ENCODE results near the gene ENPP7. TPM values are rescaled to one million over a fixed set of nuclear protein-coding genes. Genes with fewer than 3 reads are reported as not detected.

Gene ENPP7
- total RNA-seq, 6 donors from 2014 or later, result 0.27 TPM; not detected in 5

GRCh38 chr17:79695797-79696609, 34.7 kb upstream of the ENPP7 start:
- Histone ChIP-seq H3K4me1 (peaks cover 8 to 21% (median 17%) of the 10 kb centered on the region in 4 donors), H3K27ac (no peak overlapping the region), H3K9me3 (no peaks in the 10 kb centered on the region), H3K36me3 (no peaks in the 10 kb centered on the region), H3K4me3 (no peak overlapping the region), H3K27me3 (no peaks in the 10 kb centered on the region)
- TF ChIP-seq POLR2AphosphoS5 (IDR thresholded peaks at IDR 0.05) (no peak), POLR2A (IDR thresholded peaks at IDR 0.05) (no peak), EP300 (IDR thresholded peaks at IDR 0.05) (no peak)
- TF ChIP-seq, protein P1, sequence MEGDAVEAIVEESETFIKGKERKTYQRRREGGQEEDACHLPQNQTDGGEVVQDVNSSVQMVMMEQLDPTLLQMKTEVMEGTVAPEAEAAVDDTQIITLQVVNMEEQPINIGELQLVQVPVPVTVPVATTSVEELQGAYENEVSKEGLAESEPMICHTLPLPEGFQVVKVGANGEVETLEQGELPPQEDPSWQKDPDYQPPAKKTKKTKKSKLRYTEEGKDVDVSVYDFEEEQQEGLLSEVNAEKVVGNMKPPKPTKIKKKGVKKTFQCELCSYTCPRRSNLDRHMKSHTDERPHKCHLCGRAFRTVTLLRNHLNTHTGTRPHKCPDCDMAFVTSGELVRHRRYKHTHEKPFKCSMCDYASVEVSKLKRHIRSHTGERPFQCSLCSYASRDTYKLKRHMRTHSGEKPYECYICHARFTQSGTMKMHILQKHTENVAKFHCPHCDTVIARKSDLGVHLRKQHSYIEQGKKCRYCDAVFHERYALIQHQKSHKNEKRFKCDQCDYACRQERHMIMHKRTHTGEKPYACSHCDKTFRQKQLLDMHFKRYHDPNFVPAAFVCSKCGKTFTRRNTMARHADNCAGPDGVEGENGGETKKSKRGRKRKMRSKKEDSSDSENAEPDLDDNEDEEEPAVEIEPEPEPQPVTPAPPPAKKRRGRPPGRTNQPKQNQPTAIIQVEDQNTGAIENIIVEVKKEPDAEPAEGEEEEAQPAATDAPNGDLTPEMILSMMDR (IDR thresholded peaks at IDR 0.05), result no peak
- WGBS, 2 donors, result 17 to 32% methylated on average over 12 to 13 of the region's 14 CpGs
- DNase-seq (no peak), ATAC-seq (ENCODE audit: low FRiP score in 2 of 2) (peak in 1 of 2 donors; percentile 31)

GRCh38 chr17:79696610-79696982, 34.1 kb upstream of the ENPP7 start:
- H3K4me3 ChIP-seq, result no peak overlapping the region
- H3K27ac ChIP-seq, result no peak overlapping the region
- H3K4me1 ChIP-seq, result peaks cover 8 to 19% (median 15%) of the 10 kb centered on the region in 4 donors
- no peaks in the 10 kb centered on the region for H3K27me3 ChIP-seq
- no peak for DNase-seq
- no peaks in the 10 kb centered on the region for H3K36me3 ChIP-seq
- ATAC-seq (ENCODE audit: low FRiP score in 2 of 2), result no peak
- TF ChIP-seq POLR2AphosphoS5 (IDR thresholded peaks at IDR 0.05) (no peak), EP300 (IDR thresholded peaks at IDR 0.05) (no peak), POLR2A (IDR thresholded peaks at IDR 0.05) (no peak)
- TF ChIP-seq, protein P1 (IDR thresholded peaks at IDR 0.05), result no peak
- 76 to 77% methylated on average over 14 to 17 of the region's 17 CpGs for WGBS, 2 donors
- H3K9me3 ChIP-seq, result no peaks in the 10 kb centered on the region

- peaks cover 0 to 5% (median 0%) of the 10 kb centered on the region in 4 donors for H3K27me3 ChIP-seq
- DNase-seq, result no peak
Observed at GRCh38 chr17:79698146-79698846, 32.4 kb upstream of the ENPP7 start.

DNA sequence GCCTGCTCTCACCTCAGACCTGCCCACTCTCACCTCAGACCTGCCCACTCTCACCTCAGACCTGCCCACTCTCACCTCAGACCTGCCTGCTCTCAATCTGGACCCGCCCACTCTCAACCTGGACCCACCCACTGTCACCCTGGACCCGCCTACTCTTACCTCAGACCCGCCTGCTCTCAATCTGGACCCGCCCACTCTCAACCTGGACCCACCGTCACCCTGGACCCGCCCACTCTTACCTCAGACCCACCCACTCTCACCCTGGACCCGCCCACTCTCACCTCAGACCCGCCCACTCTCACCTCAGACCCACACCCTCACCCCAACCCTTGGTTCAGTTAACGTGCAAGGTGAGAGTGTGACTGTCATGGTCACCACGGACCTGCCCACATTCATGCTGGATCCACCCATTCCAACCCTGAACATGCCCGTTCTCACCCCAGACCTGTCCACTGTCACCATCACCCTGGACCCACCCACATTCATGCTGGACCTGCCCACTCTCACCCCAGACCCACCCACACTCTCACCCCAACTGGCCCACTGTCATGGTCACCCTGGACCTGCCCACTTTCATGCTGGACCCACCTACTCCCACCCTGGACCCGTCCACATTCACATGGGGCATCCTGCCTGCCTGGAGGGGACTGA, 31.2 kb upstream of the ENPP7 start:
- ATAC-seq (ENCODE audit: low FRiP score in 2 of 2), result no peak
- Histone ChIP-seq H3K36me3 (no peaks in the 10 kb centered on the region), H3K27me3 (peaks cover 0 to 5% (median 0%) of the 10 kb centered on the region in 4 donors), H3K4me3 (no peak overlapping the region), H3K9me3 (no peaks in the 10 kb centered on the region), H3K4me1 (peaks cover 8 to 11% (median 10%) of the 10 kb centered on the region in 4 donors), H3K27ac (no peak overlapping the region)
- no peak for DNase-seq
- WGBS, 2 donors, result 76 to 84% methylated on average over 12 of the region's 12 CpGs
- TF ChIP-seq, protein P1 (IDR thresholded peaks at IDR 0.05), result no peak
- no peak for TF ChIP-seq POLR2A (IDR thresholded peaks at IDR 0.05)

More at GRCh38 chr17:79698146-79698846, 32.4 kb upstream of the ENPP7 start:
- Histone ChIP-seq H3K9me3 (no peaks in the 10 kb centered on the region), H3K4me3 (no peak overlapping the region), H3K27ac (no peak overlapping the region), H3K4me1 (peaks cover 8 to 11% (median 10%) of the 10 kb centered on the region in 4 donors), H3K36me3 (no peaks in the 10 kb centered on the region)
- no peak for ATAC-seq (ENCODE audit: low FRiP score in 2 of 2)
- WGBS, 2 donors, result 64 to 65% methylated on average over 13 to 15 of the region's 15 CpGs
- no peak for TF ChIP-seq EP300 (IDR thresholded peaks at IDR 0.05)
- TF ChIP-seq, protein P1 (IDR thresholded peaks at IDR 0.05), result no peak
